Peyer's patch (tissue), 4 donors: Measurements from ENCODE around the gene STOML2. TPM values are rescaled to one million over a fixed set of nuclear protein-coding genes. Genes with fewer than 3 reads are reported as not detected.
A peak's percentile ranks its signal among the peaks of the same experiment; 100 is the strongest.

Experiments
- DNase-seq, 3 donors: peaks; one replicate each; pipeline ENCODE4 v3.0.0-alpha.2; 2017 to 2019
- H3K27ac ChIP-seq, 4 donors: fragments of 200-600 bp; sonication (generic); one replicate each; pipeline ENCODE4 v1.5.1; 2016 to 2019
- H3K27me3 ChIP-seq, 2 donors: fragments of 200-600 bp; sonication (generic); one replicate each; pipeline ENCODE4 v1.5.1; 2019
- H3K36me3 ChIP-seq, 3 donors: fragments of 200-600 bp; sonication (generic); one replicate each; pipeline ENCODE4 v1.5.1; 2016 to 2019
- H3K4me1 ChIP-seq, 4 donors: fragments of 200-600 bp; sonication (generic); one replicate each; pipeline ENCODE4 v1.5.1; 2016 to 2019
- H3K4me3 ChIP-seq, 4 donors: fragments of 200-600 bp; sonication (generic); 1 replicate in 3 of 4; 2 replicates in 1 of 4; pipeline ENCODE4 v1.5.1; 2016 to 2019; ENCODE audit warnings: mild to moderate bottlenecking in 1 of 4
- H3K9me3 ChIP-seq, 4 donors: fragments of 200-600 bp; sonication (generic); one replicate each; pipeline ENCODE4 v1.5.1; 2016 to 2019; ENCODE audit warnings: mild to moderate bottlenecking in 1 of 4
- CTCF ChIP-seq, 6 experiments: fragments of 450-650 bp in 4 of 6; fragments of 200-600 bp in 2 of 6; sonication (generic) in 1 of 6; IDR thresholded peaks; one replicate each; pipeline ENCODE4 v1.5.1; 2017 to 2019; ENCODE audit warnings: antibody characterized with exemption in 6 of 6, mild to moderate bottlenecking in 3 of 6, moderate library complexity in 1 of 6
- POLR2A ChIP-seq, 2 donors: fragments of 450-650 bp; IDR thresholded peaks; one replicate each; pipeline ENCODE4 v1.5.1; 2017; ENCODE audit warnings: antibody characterized with exemption in 2 of 2, mild to moderate bottlenecking in 2 of 2, moderate library complexity in 2 of 2
- total RNA-seq, 4 donors: library from RNA; depleted of rRNA; stranded (reverse); fragments of >200 nt; gene quantifications; one replicate each; pipeline ENCODE4 v1.1.0, GENCODE V29; 2016

The STOML2 gene
- total RNA-seq, 4 donors from 2014 or later, result 54.1 to 104 (median 88.7) TPM

- H3K27ac ChIP-seq, result peak overlapping the region; percentile 46 to 89 (median 72)
Measured at GRCh38 chr9:35079041-35079425, 23.9 kb downstream of the STOML2 start.

GRCh38 chr9:35078066-35078465, 24.9 kb downstream of the STOML2 start:
- Histone ChIP-seq H3K27ac (no peak overlapping the region), H3K36me3 (no peaks in the 10 kb centered on the region), H3K9me3 (no peaks in the 10 kb centered on the region), H3K27me3 (no peaks in the 10 kb centered on the region), H3K4me1 (peaks cover 4 to 19% (median 8%) of the 10 kb centered on the region in 4 donors), H3K4me3 (no peak overlapping the region)
- DNase-seq, result no peak
- TF ChIP-seq POLR2A (IDR thresholded peaks at IDR 0.05) (no peak), CTCF (IDR thresholded peaks at IDR 0.05) (no peak)

More at GRCh38 chr9:35079041-35079425, 23.9 kb downstream of the STOML2 start:
- Histone ChIP-seq H3K9me3 (no peaks in the 10 kb centered on the region), H3K4me3 (peak overlapping the region; percentile 75 to 99 (median 78)), H3K27me3 (no peaks in the 10 kb centered on the region), H3K36me3 (no peaks in the 10 kb centered on the region), H3K4me1 (peaks cover 4 to 19% (median 8%) of the 10 kb centered on the region in 4 donors)
- DNase-seq, result no peak
- no peak for TF ChIP-seq POLR2A (IDR thresholded peaks at IDR 0.05)
- no peak for TF ChIP-seq CTCF (IDR thresholded peaks at IDR 0.05)

- H3K27me3 ChIP-seq, result no peaks in the 10 kb centered on the region
- H3K4me3 ChIP-seq, result no peak overlapping the region
Measured at GRCh38 chr9:35076848-35077247, 26.1 kb downstream of the STOML2 start.

GRCh38 chr9:35075358-35075757, 27.6 kb downstream of the STOML2 start:
- Histone ChIP-seq H3K4me3 (no peak overlapping the region), H3K4me1 (peaks cover 8 to 25% (median 12%) of the 10 kb centered on the region in 4 donors)
- DNase-seq, result no peak

More at GRCh38 chr9:35076848-35077247, 26.1 kb downstream of the STOML2 start:
- H3K4me1 ChIP-seq, result peaks cover 4 to 19% (median 8%) of the 10 kb centered on the region in 4 donors
- TF ChIP-seq POLR2A (IDR thresholded peaks at IDR 0.05), result no peak
- no peak for TF ChIP-seq CTCF (IDR thresholded peaks at IDR 0.05)
- H3K27ac ChIP-seq, result no peak overlapping the region
- no peaks in the 10 kb centered on the region for H3K36me3 ChIP-seq
- no peaks in the 10 kb centered on the region for H3K9me3 ChIP-seq
- no peak for DNase-seq

GRCh38 chr9:35074791-35075190, 28.1 kb downstream of the STOML2 start:
- Histone ChIP-seq H3K36me3 (no peaks in the 10 kb centered on the region), H3K27me3 (no peaks in the 10 kb centered on the region), H3K27ac (no peak overlapping the region), H3K9me3 (no peaks in the 10 kb centered on the region), H3K4me1 (peaks cover 8 to 27% (median 17%) of the 10 kb centered on the region in 4 donors), H3K4me3 (no peak overlapping the region)
- TF ChIP-seq POLR2A (IDR thresholded peaks at IDR 0.05), result no peak
- TF ChIP-seq CTCF (IDR thresholded peaks at IDR 0.05), result no peak
- no peak for DNase-seq

More at GRCh38 chr9:35075358-35075757, 27.6 kb downstream of the STOML2 start:
- Histone ChIP-seq H3K36me3 (no peaks in the 10 kb centered on the region), H3K27me3 (no peaks in the 10 kb centered on the region), H3K27ac (no peak overlapping the region), H3K9me3 (no peaks in the 10 kb centered on the region)
- no peak for TF ChIP-seq CTCF (IDR thresholded peaks at IDR 0.05)
- no peak for TF ChIP-seq POLR2A (IDR thresholded peaks at IDR 0.05)

GRCh38 chr9:35074141-35074540, 28.8 kb downstream of the STOML2 start:
- Histone ChIP-seq H3K27ac (no peak overlapping the region), H3K4me1 (peaks cover 8 to 32% (median 17%) of the 10 kb centered on the region in 4 donors), H3K36me3 (no peaks in the 10 kb centered on the region), H3K9me3 (no peaks in the 10 kb centered on the region), H3K27me3 (no peaks in the 10 kb centered on the region), H3K4me3 (no peak overlapping the region)
- DNase-seq, result no peak
- TF ChIP-seq CTCF (IDR thresholded peaks at IDR 0.05) (no peak), POLR2A (IDR thresholded peaks at IDR 0.05) (no peak)
